ENCODE data around the gene IRAK4. TPM values are rescaled to one million over a fixed set of nuclear protein-coding genes. Genes with fewer than 3 reads are reported as not detected.
A peak's percentile ranks its signal among the peaks of the same experiment; 100 is the strongest.

IRAK4 gene
- total and polyA plus RNA-seq, 2 donors from 2014 or later = 10.1 to 29.7 TPM

DNA sequence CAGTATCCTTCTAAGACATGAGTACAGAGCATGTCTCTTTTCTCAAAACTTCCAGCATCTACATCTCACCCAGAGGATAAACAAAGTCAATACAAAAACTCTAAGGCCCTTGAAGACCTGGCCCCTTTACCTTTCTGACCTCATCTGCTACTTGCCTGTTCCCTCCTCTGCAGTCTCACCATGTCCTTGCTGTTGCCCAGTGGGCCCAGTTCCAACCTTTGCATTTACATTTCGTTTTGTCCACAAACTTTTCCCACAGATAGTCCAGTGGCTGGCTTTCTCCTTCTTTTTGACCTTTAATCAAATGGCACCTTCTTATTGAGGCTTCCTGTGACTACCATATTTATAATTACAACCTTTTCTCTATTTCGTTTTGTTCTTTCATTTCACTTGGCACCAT lies 1.6 kb downstream of the IRAK4 start:
- Histone ChIP-seq H3K27me3 (ENCODE audit: control insufficient read depth, insufficient read depth, low read length) (no peaks in the 10 kb centered on the region), H3K9ac (ENCODE audit: low read length in 3 of 3) (peak overlapping the region in 1 of 3 donors; percentile 6), H3K9me3 (ENCODE audit: control insufficient read depth in 2 of 3, insufficient read depth in 1 of 3, low read length in 3 of 3) (no peaks in the 10 kb centered on the region), H3K36me3 (ENCODE audit: control insufficient read depth in 2 of 3, insufficient read depth in 3 of 3, low read length in 3 of 3) (no peaks in the 10 kb centered on the region), H3K4me1 (ENCODE audit: control insufficient read depth in 2 of 3, insufficient read depth in 2 of 3, low read depth in 1 of 3, low read length in 3 of 3) (peaks cover 2 to 15% (median 14%) of the 10 kb centered on the region in 3 donors), H3K27ac (ENCODE audit: low read depth in 2 of 2, low read length in 2 of 2) (no peak overlapping the region), H3K4me3 (ENCODE audit: low read length in 3 of 3) (peak overlapping the region in 2 of 3 donors; percentile 53 to 95)
- DNase-seq (no peak), FAIRE-seq (no peak)
- intact Hi-C loops (cut with DNase I) = no loop called here
- no peak for TF ChIP-seq CTCF (IDR thresholded peaks at IDR 0.05; ENCODE audit: borderline replicate concordance, extremely low read depth, insufficient read depth)

GRCh38 chr12:43761500-43761899 lies 2.7 kb downstream of the IRAK4 start:
- DNase-seq (no peak), FAIRE-seq (no peak)
- Histone ChIP-seq H3K9me3 (ENCODE audit: control insufficient read depth in 2 of 3, insufficient read depth in 1 of 3, low read length in 3 of 3) (no peaks in the 10 kb centered on the region), H3K27me3 (ENCODE audit: control insufficient read depth, insufficient read depth, low read length) (no peaks in the 10 kb centered on the region), H3K27ac (ENCODE audit: low read depth in 2 of 2, low read length in 2 of 2) (no peak overlapping the region), H3K9ac (ENCODE audit: low read length in 3 of 3) (no peak overlapping the region), H3K4me1 (ENCODE audit: control insufficient read depth in 2 of 3, insufficient read depth in 2 of 3, low read depth in 1 of 3, low read length in 3 of 3) (peaks cover 2 to 15% (median 14%) of the 10 kb centered on the region in 3 donors), H3K36me3 (ENCODE audit: control insufficient read depth in 2 of 3, insufficient read depth in 3 of 3, low read length in 3 of 3) (no peaks in the 10 kb centered on the region), H3K4me3 (ENCODE audit: low read length in 3 of 3) (no peak overlapping the region)
- intact Hi-C loops (cut with DNase I) = no loop called here
- TF ChIP-seq CTCF (IDR thresholded peaks at IDR 0.05; ENCODE audit: borderline replicate concordance, extremely low read depth, insufficient read depth) = no peak

GRCh38 chr12:43762596-43762995 lies 3.8 kb downstream of the IRAK4 start:
- Histone ChIP-seq H3K4me3 (ENCODE audit: low read length in 3 of 3) (no peak overlapping the region), H3K4me1 (ENCODE audit: control insufficient read depth in 2 of 3, insufficient read depth in 2 of 3, low read depth in 1 of 3, low read length in 3 of 3) (peaks cover 2 to 14% (median 14%) of the 10 kb centered on the region in 3 donors), H3K9ac (ENCODE audit: low read length in 3 of 3) (no peak overlapping the region), H3K27ac (ENCODE audit: low read depth in 2 of 2, low read length in 2 of 2) (no peak overlapping the region), H3K36me3 (ENCODE audit: control insufficient read depth in 2 of 3, insufficient read depth in 3 of 3, low read length in 3 of 3) (no peaks in the 10 kb centered on the region), H3K9me3 (ENCODE audit: control insufficient read depth in 2 of 3, insufficient read depth in 1 of 3, low read length in 3 of 3) (no peaks in the 10 kb centered on the region), H3K27me3 (ENCODE audit: control insufficient read depth, insufficient read depth, low read length) (no peaks in the 10 kb centered on the region)
- no peak for DNase-seq
- intact Hi-C loops (cut with DNase I) = no loop called here
- FAIRE-seq = no peak
- TF ChIP-seq CTCF (IDR thresholded peaks at IDR 0.05; ENCODE audit: borderline replicate concordance, extremely low read depth, insufficient read depth) = no peak

DNA sequence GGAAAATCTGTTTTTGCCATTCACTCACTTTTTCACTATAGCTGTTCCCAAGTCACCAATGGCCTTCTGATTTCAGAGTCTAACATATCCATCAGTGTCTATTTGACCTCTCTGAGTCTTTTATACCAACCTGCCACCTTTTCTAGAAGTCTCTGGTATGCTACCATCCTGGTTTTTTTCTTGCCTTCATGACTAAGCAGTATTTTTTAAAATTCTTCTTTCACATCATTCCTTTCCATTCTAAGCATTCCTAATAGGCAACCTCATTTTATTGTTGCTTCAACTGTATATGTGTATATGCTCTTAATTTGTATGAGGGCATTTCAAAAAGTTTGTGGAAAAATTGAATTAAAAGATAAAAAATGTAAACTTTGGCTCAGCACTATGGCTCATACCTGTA lies 5.0 kb downstream of the IRAK4 start:
- no peaks in the 10 kb centered on the region for H3K36me3 ChIP-seq (ENCODE audit: control insufficient read depth in 2 of 3, insufficient read depth in 3 of 3, low read length in 3 of 3)
- no peak for FAIRE-seq
- intact Hi-C loops (cut with DNase I) = no loop called here

More for the DNA sequence above, 5.0 kb downstream of the IRAK4 start:
- DNase-seq = no peak
- Histone ChIP-seq H3K4me1 (ENCODE audit: control insufficient read depth in 2 of 3, insufficient read depth in 2 of 3, low read depth in 1 of 3, low read length in 3 of 3) (peaks cover 0 to 8% (median 7%) of the 10 kb centered on the region in 3 donors), H3K9ac (ENCODE audit: low read length in 3 of 3) (no peak overlapping the region), H3K27me3 (ENCODE audit: control insufficient read depth, insufficient read depth, low read length) (no peaks in the 10 kb centered on the region), H3K4me3 (ENCODE audit: low read length in 3 of 3) (no peak overlapping the region), H3K27ac (ENCODE audit: low read depth in 2 of 2, low read length in 2 of 2) (no peak overlapping the region), H3K9me3 (ENCODE audit: control insufficient read depth in 2 of 3, insufficient read depth in 1 of 3, low read length in 3 of 3) (no peaks in the 10 kb centered on the region)
- no peak for TF ChIP-seq CTCF (IDR thresholded peaks at IDR 0.05; ENCODE audit: borderline replicate concordance, extremely low read depth, insufficient read depth)
